Activated CD4-positive, CD25-positive, alpha-beta regulatory T cell treated with anti-CD3 and anti-CD28 coated beads, Interleukin-2, amount 50 U/mL, for 16 hours (primary cell): ENCODE data around the gene KCNK13.
"Not testable (repeated sequence)": the region's sequence is repeated elsewhere in the genome, so short reads cannot be mapped to it uniquely, and the experiment has no call there.

Experiments used
- DNase-seq: peaks from one replicate; pipeline ENCODE4 v3.0.0-alpha.2; 2020; ENCODE audit warnings: low read depth, low spot score

KCNK13 gene

DNA sequence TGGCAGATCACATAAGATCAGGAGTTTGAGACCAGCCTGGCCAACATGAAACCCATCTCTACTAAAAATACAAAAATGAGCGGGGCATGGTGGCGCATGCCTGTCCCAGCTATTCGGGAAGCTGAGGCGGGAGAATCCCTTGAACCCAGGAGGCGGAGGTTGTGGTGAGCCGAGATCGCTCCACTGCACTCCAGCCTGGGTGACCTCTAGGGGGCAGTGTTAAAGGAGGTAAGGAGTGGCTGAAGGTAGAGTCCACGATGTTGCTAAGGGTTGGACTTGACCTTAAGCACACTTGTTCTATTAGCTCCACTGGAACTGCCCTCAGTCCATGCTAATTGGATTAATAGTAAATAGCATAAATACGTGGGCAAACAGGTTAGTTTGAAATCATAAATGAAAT is 132.1 kb downstream of the KCNK13 start:
- no peak for DNase-seq

DNA sequence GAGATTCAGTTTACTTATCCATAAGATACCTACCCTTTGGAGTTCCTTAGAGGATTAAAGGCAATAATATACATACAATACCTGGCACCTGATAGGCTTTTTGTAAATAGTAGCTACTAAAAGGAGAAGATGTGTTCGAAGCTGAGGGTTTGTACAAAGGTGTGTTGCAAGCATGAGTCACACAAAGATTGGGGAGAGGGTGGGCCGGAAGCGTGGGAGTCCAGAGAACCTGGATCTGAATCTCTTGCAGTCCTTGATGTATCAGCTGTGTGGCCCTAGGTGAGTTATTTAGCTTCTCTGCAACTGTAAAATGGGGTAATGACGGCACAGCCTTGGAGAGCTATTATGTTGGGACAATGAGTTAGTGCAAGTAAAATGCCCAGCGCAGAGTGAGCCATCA is 132.9 kb downstream of the KCNK13 start:
- no peak for DNase-seq

DNA sequence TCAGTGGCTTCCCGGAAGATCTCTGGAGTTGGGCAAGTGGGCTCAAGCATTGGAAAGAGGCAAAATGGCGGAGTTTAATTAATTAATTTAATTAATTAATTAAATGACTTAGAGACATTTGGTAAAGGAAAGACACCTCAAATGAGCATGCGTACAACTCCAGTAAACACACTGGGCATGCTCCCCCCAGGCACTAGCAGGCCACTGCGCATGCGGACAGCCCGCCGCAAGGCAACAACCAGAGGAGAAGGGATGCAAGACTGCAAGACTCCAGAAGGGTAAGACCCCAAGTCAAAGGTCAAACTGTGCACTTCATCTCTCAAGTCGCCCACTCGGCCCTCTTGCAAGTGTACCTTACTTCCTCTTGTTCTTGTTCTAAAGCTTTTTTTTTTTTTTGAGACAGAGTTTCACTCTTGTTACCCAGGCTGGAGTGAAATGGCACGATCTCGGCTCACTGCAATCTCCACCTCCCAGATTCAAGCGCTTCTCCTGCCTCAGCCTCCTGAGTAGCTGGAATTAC is 136.8 kb downstream of the KCNK13 start:
- DNase-seq, result no peak

DNA sequence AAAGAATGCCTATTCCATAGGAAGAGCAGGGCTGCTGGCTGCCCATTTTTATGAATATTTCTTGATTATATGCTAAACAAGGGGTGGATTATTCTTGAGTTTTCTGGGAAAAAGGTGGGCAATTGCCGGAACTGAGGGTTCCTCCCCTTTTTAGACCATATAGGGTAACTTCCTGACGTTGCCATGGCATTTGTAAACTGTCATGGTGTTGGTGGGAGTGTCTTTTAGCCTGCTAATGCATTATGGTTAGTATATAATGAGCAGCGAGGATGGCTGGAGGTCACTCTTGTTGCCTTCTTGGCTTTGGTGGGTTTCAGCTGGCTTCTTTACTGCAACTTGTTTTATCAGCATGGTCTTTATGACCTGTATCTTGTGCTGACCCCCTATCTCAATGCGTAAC is 138.8 kb downstream of the KCNK13 start:
- DNase-seq, result not testable (repeated sequence)

DNA sequence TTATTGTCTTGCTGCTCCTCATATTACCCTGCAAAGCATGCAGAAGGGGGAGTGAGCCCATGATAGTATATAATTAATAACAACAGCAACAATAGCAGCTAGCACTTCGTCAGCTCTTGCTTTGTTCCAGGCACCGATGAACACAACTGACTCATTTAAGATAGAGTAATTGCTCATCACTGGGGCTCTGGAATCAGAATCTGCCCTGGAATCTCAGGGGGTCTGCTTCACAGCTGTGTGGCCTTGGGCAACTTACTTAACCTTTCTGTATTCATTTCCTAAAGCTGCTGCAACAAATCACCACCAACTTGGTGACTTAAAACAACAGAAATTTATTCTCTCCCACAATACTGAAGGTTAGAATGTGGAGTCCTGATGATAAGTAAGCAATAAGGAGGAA is 139.6 kb downstream of the KCNK13 start:
- no peak for DNase-seq

DNA sequence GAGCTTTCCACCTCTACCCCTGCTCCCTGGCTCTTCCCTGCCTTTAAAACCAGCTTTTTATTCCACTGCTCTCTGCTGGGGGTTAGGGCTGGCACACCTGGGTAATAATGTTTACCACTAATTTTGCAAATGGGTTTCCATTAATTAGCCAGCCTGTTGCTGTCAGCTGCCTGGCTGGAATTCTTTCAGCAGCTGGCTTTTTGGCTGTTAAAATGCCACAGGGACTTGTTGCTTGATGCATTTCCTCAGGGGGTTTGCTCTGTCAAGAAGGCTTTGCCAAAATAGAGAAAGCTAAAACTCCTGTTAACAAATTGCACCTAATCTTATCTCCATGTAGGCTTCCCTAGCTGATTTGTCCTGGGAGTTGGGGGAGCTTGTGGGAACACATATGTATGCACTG is 142.7 kb downstream of the KCNK13 start:
- no peak for DNase-seq

DNA sequence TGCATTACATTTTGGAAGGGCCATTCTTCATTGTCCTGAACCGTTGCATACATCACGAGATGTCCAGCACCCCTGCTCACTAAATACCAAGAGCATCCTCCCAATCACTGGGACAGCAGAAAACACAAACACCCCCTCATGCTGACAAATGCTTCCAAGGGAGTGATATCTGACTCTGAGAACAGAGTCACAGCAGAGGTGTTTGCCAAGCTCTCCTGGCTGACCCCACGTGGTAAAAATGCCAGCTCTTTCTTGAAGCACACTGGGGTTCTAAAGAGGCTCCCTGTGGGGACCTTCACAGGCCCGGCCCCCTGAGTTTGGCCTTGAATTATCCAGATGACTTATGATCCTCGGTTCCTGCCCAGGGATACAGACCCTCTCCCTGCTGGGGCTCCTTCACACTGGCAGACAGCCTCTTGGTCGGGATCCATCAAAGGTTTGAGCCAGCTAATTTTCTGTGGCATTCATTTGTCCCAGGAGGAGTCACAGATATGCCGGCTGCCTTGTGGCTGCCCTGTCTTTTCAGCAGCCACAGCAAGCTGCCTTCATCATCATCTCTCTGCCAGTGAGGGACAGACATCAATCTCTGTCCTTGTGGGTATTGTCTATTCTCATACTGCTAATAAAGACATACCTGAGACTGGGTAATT is 151.4 kb downstream of the KCNK13 start:
- no peak for DNase-seq

DNA sequence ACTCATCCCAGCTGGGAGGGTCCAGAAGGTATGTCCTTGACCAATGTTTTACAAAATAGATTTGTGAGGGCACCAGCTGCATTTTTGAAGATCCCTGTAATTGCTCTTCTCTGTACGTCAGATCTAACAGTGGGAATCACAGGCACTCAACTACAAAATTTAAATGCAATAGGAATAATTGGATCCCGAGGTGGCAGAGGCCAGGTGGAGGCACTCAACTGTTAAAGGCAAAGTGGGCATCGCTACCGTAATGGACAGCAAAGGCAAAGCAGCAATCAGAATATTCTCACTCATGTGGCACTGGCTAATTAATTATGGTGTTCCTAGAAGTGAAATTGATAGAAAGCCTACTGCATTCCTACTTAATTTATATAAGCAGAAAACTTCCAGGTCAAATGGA is 166.7 kb downstream of the KCNK13 start:
- no peak for DNase-seq

DNA sequence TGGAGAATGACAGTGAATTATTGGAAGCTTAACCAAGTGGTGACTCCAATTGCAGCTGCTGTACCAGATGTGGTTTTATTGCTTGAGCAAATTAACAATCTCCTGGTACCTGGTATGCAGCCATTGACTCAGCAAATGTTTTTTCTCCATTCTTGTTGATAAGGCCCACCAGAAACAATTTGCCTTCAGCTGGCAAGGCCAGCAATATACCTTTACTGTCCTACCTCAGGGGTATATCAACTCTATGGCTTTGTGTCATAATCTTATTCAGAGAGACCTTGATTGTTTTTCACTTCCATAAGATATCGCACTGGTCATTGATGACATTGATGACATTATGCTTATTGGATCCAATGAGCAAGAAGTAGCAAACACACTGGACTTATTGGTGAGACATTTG is 168.1 kb downstream of the KCNK13 start:
- not testable (repeated sequence) for DNase-seq
